COR-L47 (cell line): ENCODE data around the gene TMED8.
A peak's percentile ranks its signal among the peaks of the same experiment; 100 is the strongest.
"Not testable (repeated sequence)": the region's sequence is repeated elsewhere in the genome, so short reads cannot be mapped to it uniquely, and the experiment has no call there.

Experiments used
- DNase-seq: peaks from one replicate; lab custom pipeline; 2025; lab: John Stamatoyannopoulos, UW

Gene TMED8

GRCh38 chr14:77376771-77377501 is at the start of gene TMED8, which contains the start of gene SAMD15:
TSS of gene TMED8 (minus strand) at chr14:77377094. CDS start at chr14:77377053, 41 bp downstream.
TSS of gene SAMD15 (plus strand) at chr14:77377379. CDS start at chr14:77377419, 40 bp downstream.
- peak; percentile 78 for DNase-seq

GRCh38 chr14:77426396-77426795 is 49.5 kb upstream of the TMED8 start:
- no peak for DNase-seq

GRCh38 chr14:77424862-77425261 is 48.0 kb upstream of the TMED8 start:
- no peak for DNase-seq

GRCh38 chr14:77423423-77423822 is 46.5 kb upstream of the TMED8 start, which contains the start of gene NOXRED1:
TSS of gene NOXRED1 (minus strand) at chr14:77423523. CDS start at chr14:77422889, 634 bp downstream.
- DNase-seq, result no peak

- no peak for DNase-seq
Measured at GRCh38 chr14:77421201-77421600, 44.3 kb upstream of the TMED8 start.

GRCh38 chr14:77416836-77417235 is 39.9 kb upstream of the TMED8 start:
- DNase-seq, result no peak

- not testable (repeated sequence) for DNase-seq
Measured at GRCh38 chr14:77416098-77416497, 39.2 kb upstream of the TMED8 start.

- DNase-seq, result not testable (repeated sequence)
Measured at GRCh38 chr14:77415403-77416030, 38.6 kb upstream of the TMED8 start.

- no peak for DNase-seq
Measured at GRCh38 chr14:77409131-77409533, 32.2 kb upstream of the TMED8 start.

- DNase-seq, result no peak
Measured at GRCh38 chr14:77407158-77407557, 30.3 kb upstream of the TMED8 start.

GRCh38 chr14:77406718-77407117 is 29.8 kb upstream of the TMED8 start:
- no peak for DNase-seq

- no peak for DNase-seq
Measured at GRCh38 chr14:77406086-77406485, 29.2 kb upstream of the TMED8 start.

- DNase-seq, result no peak
Measured at GRCh38 chr14:77403768-77404167, 26.9 kb upstream of the TMED8 start.

- no peak for DNase-seq
Measured at GRCh38 chr14:77400216-77400615, 23.3 kb upstream of the TMED8 start.

GRCh38 chr14:77390188-77390587 is 13.3 kb upstream of the TMED8 start:
- DNase-seq, result no peak

- no peak for DNase-seq
Measured at GRCh38 chr14:77378701-77379100, 1.8 kb upstream of the TMED8 start.

GRCh38 chr14:77377502-77377844 is 579 bp upstream of the TMED8 start:
- no peak for DNase-seq

- DNase-seq, result peak; percentile 23
Measured at GRCh38 chr14:77375973-77376770, 722 bp downstream of the TMED8 start.

GRCh38 chr14:77375164-77375950 is 1.5 kb downstream of the TMED8 start:
- DNase-seq, result no peak

- DNase-seq, result no peak
Measured at GRCh38 chr14:77372304-77372841, 4.5 kb downstream of the TMED8 start.

GRCh38 chr14:77369285-77369684 is 7.6 kb downstream of the TMED8 start:
- no peak for DNase-seq

- DNase-seq, result no peak
Measured at GRCh38 chr14:77364146-77364545, 12.7 kb downstream of the TMED8 start.
